AG10803 (cell line): ENCODE results near the gene GNAO1.

Experiments used
- DNase-seq: peaks from one replicate; pipeline ENCODE4 v3.0.0; 2010; ENCODE audit warnings: low read depth
- H3K4me3 ChIP-seq: 2 replicates; pipeline ENCODE4 v1.5.1; 2011; ENCODE audit warnings: mild to moderate bottlenecking, low read length, control low read depth
- CTCF ChIP-seq: conservative IDR thresholded peaks from 2 replicates; pipeline ENCODE4 v1.5.1; 2011; ENCODE audit warnings: mild to moderate bottlenecking, low read length, control low read depth, inconsistent platforms

Gene GNAO1

DNA sequence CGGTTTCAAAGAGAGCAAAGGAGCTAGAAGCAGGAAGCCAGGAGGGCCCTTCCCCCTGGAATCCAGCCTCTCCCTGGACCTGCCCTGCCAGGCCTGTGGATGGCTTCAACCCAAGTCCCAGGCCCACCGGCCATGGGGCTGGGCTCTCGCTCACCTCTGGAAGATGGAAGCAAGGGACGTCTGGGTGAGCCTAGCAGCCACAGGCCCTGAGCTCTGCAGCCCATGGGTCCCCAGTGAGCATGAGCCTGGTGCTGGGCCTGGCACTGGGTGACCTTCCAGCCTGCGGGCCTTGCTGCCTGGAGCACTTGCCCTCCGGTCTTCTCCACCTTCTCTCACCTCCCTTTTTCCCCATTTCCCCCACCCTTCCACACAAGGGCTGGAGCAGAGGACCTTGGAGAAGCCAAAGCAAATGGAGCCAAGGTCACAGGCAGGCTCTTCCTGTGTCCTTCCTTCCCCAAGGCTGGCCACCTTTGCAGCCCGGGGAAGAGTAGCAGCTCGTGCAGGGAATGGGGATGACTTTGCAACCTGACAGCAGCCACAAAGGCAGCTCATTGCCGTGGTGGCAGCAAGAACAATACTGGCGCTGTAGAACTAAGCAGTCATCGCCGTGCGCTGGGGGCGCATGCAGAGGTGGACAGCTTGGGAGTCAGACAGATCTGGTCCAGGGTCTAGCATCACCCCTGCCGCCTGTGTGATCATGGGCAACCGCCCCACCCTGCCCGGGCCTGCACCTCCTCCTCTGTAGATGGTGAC lies 147.5 kb downstream of the GNAO1 start:
- TF ChIP-seq CTCF = no peak
- DNase-seq = no peak
- H3K4me3 ChIP-seq = no peak overlapping the region

DNA sequence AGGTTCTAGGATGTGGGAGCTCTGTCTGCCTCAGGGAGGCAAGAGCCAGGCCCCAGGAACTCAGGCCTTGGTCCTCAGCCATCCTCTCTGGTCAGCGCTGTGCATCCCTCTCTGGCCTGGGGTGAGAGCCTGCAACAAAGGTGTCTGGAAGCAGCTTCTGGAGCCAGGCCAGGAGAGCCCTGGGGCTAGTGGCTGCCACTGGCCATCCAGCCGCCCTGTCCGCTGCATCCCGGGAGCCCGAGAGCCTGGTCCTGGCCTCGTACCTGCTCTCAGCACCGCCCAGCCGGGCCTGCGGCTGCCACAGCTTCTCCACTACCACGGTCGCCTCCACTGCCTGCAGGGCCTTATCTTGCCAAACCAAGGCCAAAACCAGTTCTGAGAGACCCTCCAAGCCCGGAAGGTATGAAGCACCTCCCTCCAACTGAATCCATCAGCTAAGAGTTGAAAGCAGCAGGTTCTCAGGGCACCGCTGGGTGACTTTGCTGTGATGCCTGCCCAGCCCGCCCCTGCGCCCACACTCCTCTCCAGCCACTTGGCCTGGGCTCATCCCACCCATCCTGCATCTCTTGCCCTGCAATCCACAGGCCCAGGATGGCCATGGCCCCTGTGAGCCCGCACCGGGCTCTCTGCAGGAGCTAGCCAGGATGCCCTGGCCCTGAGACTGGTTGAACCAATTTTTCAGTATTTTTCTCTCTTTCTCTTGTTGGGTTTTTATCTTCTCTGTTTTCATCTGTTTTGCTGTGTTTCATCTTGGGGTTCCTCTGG lies 148.3 kb downstream of the GNAO1 start:
- no peak overlapping the region for H3K4me3 ChIP-seq
- DNase-seq = no peak
- no peak for TF ChIP-seq CTCF

DNA sequence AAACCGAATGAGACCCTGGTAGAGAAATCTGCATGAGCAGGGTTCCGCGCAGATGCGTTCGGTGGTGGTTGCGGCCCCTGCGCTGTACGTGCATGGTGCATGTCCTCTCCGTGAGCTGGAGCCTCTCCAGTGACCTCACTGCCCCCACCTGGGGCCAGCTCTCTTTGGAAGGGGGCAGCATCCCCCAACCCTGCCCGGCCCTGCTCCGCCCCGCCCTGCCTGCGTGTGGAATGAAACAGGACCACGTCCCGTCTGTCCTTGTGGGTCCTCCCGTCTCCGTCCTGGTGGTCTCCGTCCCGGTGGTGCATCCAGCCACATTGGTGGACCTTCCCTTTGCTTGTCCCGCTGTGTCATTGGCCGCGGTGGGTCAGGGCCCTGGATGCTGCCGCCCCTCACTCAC lies 149.1 kb downstream of the GNAO1 start:
- TF ChIP-seq CTCF = no peak
- no peak overlapping the region for H3K4me3 ChIP-seq
- no peak for DNase-seq

DNA sequence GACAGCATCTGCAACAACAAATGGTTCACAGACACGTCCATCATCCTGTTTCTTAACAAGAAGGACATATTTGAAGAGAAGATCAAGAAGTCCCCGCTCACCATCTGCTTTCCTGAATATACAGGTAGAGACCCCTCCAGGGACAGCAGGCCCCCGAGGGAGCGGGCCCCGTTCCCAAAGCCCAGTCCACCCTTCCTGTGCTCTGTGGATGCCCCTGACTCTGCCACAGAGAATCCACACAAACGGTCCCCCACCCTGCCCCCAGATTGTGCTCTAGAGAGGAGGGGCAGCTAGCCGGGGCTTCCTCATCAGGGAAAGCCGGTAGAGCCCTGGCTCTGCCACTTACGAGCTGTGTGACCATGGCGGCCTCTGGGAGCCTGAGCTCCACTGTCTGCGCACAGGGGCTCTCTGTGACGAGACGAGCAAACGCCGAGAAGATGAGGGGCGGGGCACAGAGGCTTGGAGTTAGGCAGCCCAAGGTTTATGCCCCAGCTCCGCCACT lies 149.6 kb downstream of the GNAO1 start:
- no peak overlapping the region for H3K4me3 ChIP-seq
- no peak for DNase-seq
- no peak for TF ChIP-seq CTCF

GRCh38 chr16:56341656-56342399 lies 150.5 kb downstream of the GNAO1 start:
- H3K4me3 ChIP-seq = no peak overlapping the region
- DNase-seq = no peak
- TF ChIP-seq CTCF = no peak

DNA sequence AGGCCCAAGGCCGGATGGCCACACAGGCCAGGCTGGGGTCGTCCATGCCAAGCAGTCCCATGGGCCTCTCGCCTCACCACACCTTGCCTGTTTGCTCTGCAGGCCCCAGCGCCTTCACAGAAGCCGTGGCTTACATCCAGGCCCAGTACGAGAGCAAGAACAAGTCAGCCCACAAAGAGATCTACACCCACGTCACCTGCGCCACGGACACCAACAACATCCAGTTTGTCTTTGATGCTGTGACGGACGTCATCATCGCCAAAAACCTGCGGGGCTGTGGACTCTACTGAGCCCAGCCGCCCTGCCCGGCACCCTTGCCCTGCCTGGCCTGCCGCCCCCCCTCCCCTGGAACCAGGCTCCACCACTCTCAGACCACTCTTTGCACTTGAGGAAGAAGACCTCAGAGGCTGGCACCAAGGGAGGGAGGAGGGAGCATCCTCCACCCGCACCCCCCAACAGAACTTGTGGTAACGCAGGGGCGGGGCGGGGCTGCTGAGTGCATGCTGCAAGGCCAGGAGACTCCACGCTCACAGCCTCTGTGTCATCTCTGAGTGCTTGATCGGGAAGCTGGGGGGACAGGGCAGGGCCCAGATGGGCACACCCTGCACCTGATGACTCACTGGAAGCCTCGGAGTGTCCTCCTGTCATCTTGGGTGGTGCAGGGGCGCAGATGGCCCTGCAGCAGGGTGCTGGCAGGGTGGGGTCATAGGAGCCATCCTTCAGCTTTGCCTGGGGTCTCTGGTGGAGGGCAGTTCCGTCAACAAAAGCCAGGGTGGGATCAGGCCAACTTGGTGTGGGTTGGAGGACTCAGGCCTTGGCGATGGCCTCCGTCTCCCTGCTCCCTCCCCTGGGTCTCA lies 152.6 kb downstream of the GNAO1 start:
- no peak for TF ChIP-seq CTCF
- DNase-seq = peak; percentile 3
- no peak overlapping the region for H3K4me3 ChIP-seq
